Keratinocyte (primary cell): ENCODE measurements around the gene KCNG2.

ENCODE experiments used
- EZH2 ChIP-seq: IDR thresholded peaks from one replicate; pipeline ENCODE4 v1.6.1; 2012; ENCODE audit warnings: inconsistent platforms, mild to moderate bottlenecking, low read length, moderate library complexity
- TF ChIP-seq, protein P1 (sequence below), 3 experiments: IDR thresholded peaks in 1 of 3; conservative IDR thresholded peaks in 1 of 3; optimal IDR thresholded peaks in 1 of 3; 2 replicates in 2 of 3; 3 replicates in 1 of 3; pipeline versions ENCODE3 to v1.5.1; 2011; ENCODE audit warnings: low read length in 3 of 3, mild to moderate bottlenecking in 3 of 3, moderate library complexity in 2 of 3, control low read depth in 1 of 3, inconsistent platforms in 1 of 3; ENCODE audit not compliant: insufficient read depth in 2 of 3; ENCODE audit errors: extremely low read depth in 1 of 3

DNA sequence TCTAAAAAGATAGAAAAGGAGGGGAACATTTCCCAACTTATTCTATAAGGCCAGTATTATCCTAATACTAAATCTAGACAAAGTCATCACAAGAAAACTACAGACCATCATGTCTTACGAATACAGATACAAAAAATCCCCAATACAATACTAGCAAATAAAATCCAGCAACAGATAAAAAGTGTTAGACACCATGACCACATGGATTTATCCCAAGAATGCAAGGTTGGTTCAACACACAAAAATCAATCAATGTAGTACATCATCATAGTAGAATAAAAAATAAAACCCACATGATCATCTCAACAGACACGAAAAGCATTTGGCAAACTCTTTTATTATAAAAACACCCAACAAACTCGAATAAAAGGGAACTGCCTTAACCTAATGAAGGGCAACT, 135.2 kb downstream of the KCNG2 start:
- no peak for TF ChIP-seq EZH2
- TF ChIP-seq, protein P1, sequence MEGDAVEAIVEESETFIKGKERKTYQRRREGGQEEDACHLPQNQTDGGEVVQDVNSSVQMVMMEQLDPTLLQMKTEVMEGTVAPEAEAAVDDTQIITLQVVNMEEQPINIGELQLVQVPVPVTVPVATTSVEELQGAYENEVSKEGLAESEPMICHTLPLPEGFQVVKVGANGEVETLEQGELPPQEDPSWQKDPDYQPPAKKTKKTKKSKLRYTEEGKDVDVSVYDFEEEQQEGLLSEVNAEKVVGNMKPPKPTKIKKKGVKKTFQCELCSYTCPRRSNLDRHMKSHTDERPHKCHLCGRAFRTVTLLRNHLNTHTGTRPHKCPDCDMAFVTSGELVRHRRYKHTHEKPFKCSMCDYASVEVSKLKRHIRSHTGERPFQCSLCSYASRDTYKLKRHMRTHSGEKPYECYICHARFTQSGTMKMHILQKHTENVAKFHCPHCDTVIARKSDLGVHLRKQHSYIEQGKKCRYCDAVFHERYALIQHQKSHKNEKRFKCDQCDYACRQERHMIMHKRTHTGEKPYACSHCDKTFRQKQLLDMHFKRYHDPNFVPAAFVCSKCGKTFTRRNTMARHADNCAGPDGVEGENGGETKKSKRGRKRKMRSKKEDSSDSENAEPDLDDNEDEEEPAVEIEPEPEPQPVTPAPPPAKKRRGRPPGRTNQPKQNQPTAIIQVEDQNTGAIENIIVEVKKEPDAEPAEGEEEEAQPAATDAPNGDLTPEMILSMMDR (optimal IDR thresholded peaks at IDR 0.05 in 1 of 3, IDR thresholded peaks at IDR 0.05 in 1 of 3, conservative IDR thresholded peaks at IDR 0.05 in 1 of 3; ENCODE audit: extremely low read depth in 1 of 3, insufficient read depth in 2 of 3, low read length in 3 of 3), result no peak
